Measurements from ENCODE around the gene BST2. TPM values are rescaled to one million over a fixed set of nuclear protein-coding genes. Genes with fewer than 3 reads are reported as not detected.
"Not testable (repeated sequence)": the region's sequence is repeated elsewhere in the genome, so short reads cannot be mapped to it uniquely, and the experiment has no call there.

BST2 gene
- total RNA-seq, 1 donor = 10.1 TPM

- H3K36me3 ChIP-seq (ENCODE audit: insufficient read depth, low read length) = no peaks in the 10 kb centered on the region
- H2AFZ ChIP-seq (ENCODE audit: low read length) = no peak overlapping the region
- TF ChIP-seq CTCF (IDR thresholded peaks at IDR 0.05; ENCODE audit: extremely low read depth, low read depth, low read length) = no peak
Measured at GRCh38 chr19:17365361-17365760, 40.1 kb downstream of the BST2 start.

GRCh38 chr19:17363852-17364605 is 41.4 kb downstream of the BST2 start:
- not testable (repeated sequence) for DNase-seq (ENCODE audit: insufficient read length, low spot score, missing footprints); H3K4me3 ChIP-seq (ENCODE audit: insufficient read depth, low read length); H3K4me2 ChIP-seq (ENCODE audit: insufficient read depth, low read length); H2AFZ ChIP-seq (ENCODE audit: low read length); H4K20me1 ChIP-seq (ENCODE audit: insufficient read depth, low read length); H3K4me1 ChIP-seq (ENCODE audit: insufficient read depth, low read length); H3K79me2 ChIP-seq (ENCODE audit: insufficient read depth, low read length); H3K9me3 ChIP-seq (ENCODE audit: low read depth, low read length); H3K36me3 ChIP-seq (ENCODE audit: insufficient read depth, low read length); H3K27ac ChIP-seq (ENCODE audit: low read depth, low read length); H3K27me3 ChIP-seq (ENCODE audit: insufficient read depth, low read length)

More at GRCh38 chr19:17365361-17365760, 40.1 kb downstream of the BST2 start:
- no peaks in the 10 kb centered on the region for H3K9me3 ChIP-seq (ENCODE audit: low read depth, low read length)
- H3K27me3 ChIP-seq (ENCODE audit: insufficient read depth, low read length) = no peaks in the 10 kb centered on the region
- peak; percentile 13 for DNase-seq (ENCODE audit: insufficient read length, low spot score, missing footprints)
- H4K20me1 ChIP-seq (ENCODE audit: insufficient read depth, low read length) = no peaks in the 10 kb centered on the region
- H3K79me2 ChIP-seq (ENCODE audit: insufficient read depth, low read length) = no peaks in the 10 kb centered on the region
- H3K4me3 ChIP-seq (ENCODE audit: insufficient read depth, low read length) = no peak overlapping the region
- H3K4me1 ChIP-seq (ENCODE audit: insufficient read depth, low read length) = no peaks in the 10 kb centered on the region
- no peak overlapping the region for H3K4me2 ChIP-seq (ENCODE audit: insufficient read depth, low read length)
- no peak overlapping the region for H3K27ac ChIP-seq (ENCODE audit: low read depth, low read length)

- Histone ChIP-seq H3K4me1 (ENCODE audit: insufficient read depth, low read length) (no peaks in the 10 kb centered on the region), H2AFZ (ENCODE audit: low read length) (no peak overlapping the region), H3K79me2 (ENCODE audit: insufficient read depth, low read length) (no peaks in the 10 kb centered on the region), H3K4me3 (ENCODE audit: insufficient read depth, low read length) (no peak overlapping the region), H4K20me1 (ENCODE audit: insufficient read depth, low read length) (no peaks in the 10 kb centered on the region), H3K36me3 (ENCODE audit: insufficient read depth, low read length) (no peaks in the 10 kb centered on the region), H3K9me3 (ENCODE audit: low read depth, low read length) (no peaks in the 10 kb centered on the region), H3K27me3 (ENCODE audit: insufficient read depth, low read length) (no peaks in the 10 kb centered on the region), H3K27ac (ENCODE audit: low read depth, low read length) (no peak overlapping the region), H3K4me2 (ENCODE audit: insufficient read depth, low read length) (no peak overlapping the region)
- peak; percentile 82 for DNase-seq (ENCODE audit: insufficient read length, low spot score, missing footprints)
- no peak for TF ChIP-seq CTCF (IDR thresholded peaks at IDR 0.05; ENCODE audit: extremely low read depth, low read depth, low read length)
Measured at GRCh38 chr19:17359905-17360800, 45.3 kb downstream of the BST2 start.

- Histone ChIP-seq H3K79me2 (ENCODE audit: insufficient read depth, low read length) (no peaks in the 10 kb centered on the region), H4K20me1 (ENCODE audit: insufficient read depth, low read length) (no peaks in the 10 kb centered on the region), H2AFZ (ENCODE audit: low read length) (no peak overlapping the region), H3K4me3 (ENCODE audit: insufficient read depth, low read length) (no peak overlapping the region), H3K9me3 (ENCODE audit: low read depth, low read length) (no peaks in the 10 kb centered on the region), H3K27me3 (ENCODE audit: insufficient read depth, low read length) (no peaks in the 10 kb centered on the region), H3K4me1 (ENCODE audit: insufficient read depth, low read length) (no peaks in the 10 kb centered on the region), H3K27ac (ENCODE audit: low read depth, low read length) (no peak overlapping the region), H3K36me3 (ENCODE audit: insufficient read depth, low read length) (no peaks in the 10 kb centered on the region), H3K4me2 (ENCODE audit: insufficient read depth, low read length) (no peak overlapping the region)
- TF ChIP-seq CTCF (IDR thresholded peaks at IDR 0.05; ENCODE audit: extremely low read depth, low read depth, low read length) = no peak
- peak; percentile 92 for DNase-seq (ENCODE audit: insufficient read length, low spot score, missing footprints)
Measured at GRCh38 chr19:17358395-17358794, 47.0 kb downstream of the BST2 start.
